COLO829 (cell line): ENCODE measurements around the gene LMNTD2.

Experiments used
- DNase-seq: peaks from one replicate; pipeline ENCODE4 v3.0.0; 2012; ENCODE audit warnings: low spot score

Gene LMNTD2

GRCh38 chr11:567011-567628 is 6.6 kb upstream of the LMNTD2 start:
- no peak for DNase-seq

- DNase-seq: no peak
Measured at GRCh38 chr11:565921-566509, 5.5 kb upstream of the LMNTD2 start.

- DNase-seq: no peak
Measured at GRCh38 chr11:563812-564578, 3.5 kb upstream of the LMNTD2 start.

- no peak for DNase-seq
Measured at GRCh38 chr11:563066-563811, 2.7 kb upstream of the LMNTD2 start.

- DNase-seq: no peak
Measured at GRCh38 chr11:562046-562645, 1.6 kb upstream of the LMNTD2 start.

GRCh38 chr11:561148-562003 is 838 bp upstream of the LMNTD2 start:
- DNase-seq: no peak

GRCh38 chr11:559712-560304 is 730 bp downstream of the LMNTD2 start:
- DNase-seq: no peak

- no peak for DNase-seq
Measured at GRCh38 chr11:559020-559620, 1.4 kb downstream of the LMNTD2 start.

- DNase-seq: no peak
Measured at GRCh38 chr11:558503-558902, 2.0 kb downstream of the LMNTD2 start.

GRCh38 chr11:557328-558132 is 3.0 kb downstream of the LMNTD2 start:
- DNase-seq: no peak

GRCh38 chr11:556662-557256 is 3.8 kb downstream of the LMNTD2 start:
- no peak for DNase-seq

GRCh38 chr11:555780-556661 is 4.5 kb downstream of the LMNTD2 start:
- DNase-seq: no peak

- DNase-seq: no peak
Measured at GRCh38 chr11:555227-555779, 5.2 kb downstream of the LMNTD2 start.

- peak; percentile 28 for DNase-seq
Measured at GRCh38 chr11:554428-555226, 5.9 kb downstream of the LMNTD2 start.

- DNase-seq: no peak
Measured at GRCh38 chr11:553988-554340, 6.6 kb downstream of the LMNTD2 start.

- no peak for DNase-seq
Measured at GRCh38 chr11:553083-553987, 7.2 kb downstream of the LMNTD2 start.
